Measurements from ENCODE around the gene ITGA5.

Gene ITGA5

DNA sequence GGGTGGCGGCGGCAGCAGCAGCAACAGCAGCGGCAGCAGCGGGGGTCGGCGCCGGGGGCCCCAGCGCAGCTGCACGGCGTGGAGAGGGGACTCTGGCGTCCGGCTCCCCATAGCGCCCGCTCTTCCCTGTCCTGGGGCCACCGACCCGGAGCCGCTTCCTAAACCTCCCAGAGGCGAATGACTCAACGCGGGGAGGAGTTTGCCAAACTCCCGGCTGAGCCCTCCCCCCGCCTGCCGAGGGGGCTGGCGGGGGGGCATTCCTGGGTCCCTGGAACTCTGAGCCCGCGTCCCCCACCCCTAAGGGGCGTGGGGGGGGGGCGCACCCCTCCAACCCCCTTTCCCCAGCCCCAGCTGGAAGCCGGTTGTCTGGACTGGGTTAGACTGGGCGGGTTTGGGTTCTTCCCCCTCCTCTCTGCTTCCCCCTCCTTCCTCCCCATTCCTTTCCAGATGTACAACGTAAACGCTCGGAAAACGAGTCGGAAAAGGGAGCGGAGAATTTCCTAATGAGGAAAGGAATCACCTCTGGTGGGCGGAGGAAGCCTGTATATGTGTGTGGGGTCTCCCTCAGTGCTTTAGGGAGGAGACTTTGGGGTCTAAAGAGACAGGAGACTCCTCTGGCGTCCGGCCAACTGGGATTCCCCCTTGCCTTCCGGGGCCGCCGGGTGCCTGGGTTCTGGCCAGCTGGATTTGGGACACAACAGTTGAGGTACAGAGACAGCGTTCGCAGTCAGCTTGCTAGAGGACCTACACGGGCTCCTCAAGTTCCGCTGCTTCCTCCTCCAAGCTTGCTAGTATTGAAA, at the start of gene ITGA5:
TSS of gene ITGA5 (minus strand) at position 179 of the 800 bp plus-strand sequence. CDS start at position 111, 68 bp downstream.
- no peak for DNase-seq (ENCODE audit: low spot score)

DNA sequence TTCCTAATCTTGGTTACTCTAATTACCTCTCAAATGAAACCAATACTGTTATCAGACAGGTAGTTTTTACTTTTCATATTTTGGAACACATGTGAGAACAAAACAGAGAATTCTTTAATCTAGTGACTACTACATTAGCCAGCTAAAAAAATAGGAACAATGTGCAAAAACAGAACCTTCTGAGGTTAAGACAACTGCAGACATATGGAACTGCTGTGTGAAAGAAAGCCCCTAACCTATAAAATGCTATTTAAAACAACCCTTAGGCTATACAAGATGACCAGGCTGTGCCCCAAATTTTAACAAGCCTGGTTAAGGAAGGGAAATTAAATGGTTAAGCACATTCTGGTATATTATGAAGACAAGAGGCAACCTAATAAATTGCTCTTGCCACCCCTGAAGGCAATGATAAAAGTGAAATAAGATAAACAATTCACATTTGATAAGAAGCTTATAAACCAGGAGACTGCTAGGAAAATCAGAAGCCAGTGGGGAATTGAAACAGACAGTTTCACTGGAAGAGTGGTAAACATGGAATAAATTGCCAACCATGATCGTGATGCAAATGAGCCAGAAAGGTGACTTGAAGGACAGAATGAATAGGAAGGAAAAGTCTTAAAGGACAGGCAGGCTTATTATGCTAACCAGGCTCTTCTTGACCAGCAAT, 46.9 kb upstream of the ITGA5 start:
- no peak for DNase-seq (ENCODE audit: low spot score)

DNA sequence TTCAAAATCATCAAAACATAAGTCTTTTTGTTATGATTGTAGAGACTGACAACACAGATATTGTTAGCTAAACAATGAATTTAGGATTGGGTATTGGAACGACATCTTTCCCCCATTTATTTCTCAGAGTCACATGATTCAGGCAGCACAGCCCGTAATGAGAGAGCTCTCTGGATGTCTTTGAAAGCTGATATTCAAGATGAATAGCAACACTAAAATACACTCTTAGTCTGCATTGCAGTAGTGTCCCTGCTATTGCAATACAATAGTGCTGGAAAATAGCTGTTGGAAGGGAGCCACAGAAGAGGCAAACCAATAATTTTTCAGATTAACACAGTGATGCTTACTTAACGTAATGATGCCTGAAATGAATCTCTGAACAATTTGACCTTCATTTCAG, 44.4 kb upstream of the ITGA5 start:
- DNase-seq (ENCODE audit: low spot score): no peak

DNA sequence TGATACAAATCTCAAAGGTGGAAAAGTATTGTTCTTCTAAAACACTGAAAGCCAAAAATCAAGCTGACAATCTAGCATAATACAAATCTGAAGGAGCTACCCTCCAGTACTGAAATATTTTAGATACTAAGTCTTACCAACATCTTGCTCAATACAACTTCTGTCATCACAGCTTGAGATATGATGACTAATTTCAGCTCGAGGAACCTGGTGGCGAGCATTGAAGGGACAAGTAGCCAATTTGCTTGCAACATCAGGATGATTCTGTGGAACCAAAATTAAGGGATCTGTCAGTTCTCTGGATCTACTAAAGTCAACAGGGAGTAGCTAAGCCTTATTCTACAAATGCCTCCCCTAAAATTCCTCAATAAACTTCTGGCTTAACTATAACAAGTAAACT, 44.0 kb upstream of the ITGA5 start:
- DNase-seq (ENCODE audit: low spot score): no peak

DNA sequence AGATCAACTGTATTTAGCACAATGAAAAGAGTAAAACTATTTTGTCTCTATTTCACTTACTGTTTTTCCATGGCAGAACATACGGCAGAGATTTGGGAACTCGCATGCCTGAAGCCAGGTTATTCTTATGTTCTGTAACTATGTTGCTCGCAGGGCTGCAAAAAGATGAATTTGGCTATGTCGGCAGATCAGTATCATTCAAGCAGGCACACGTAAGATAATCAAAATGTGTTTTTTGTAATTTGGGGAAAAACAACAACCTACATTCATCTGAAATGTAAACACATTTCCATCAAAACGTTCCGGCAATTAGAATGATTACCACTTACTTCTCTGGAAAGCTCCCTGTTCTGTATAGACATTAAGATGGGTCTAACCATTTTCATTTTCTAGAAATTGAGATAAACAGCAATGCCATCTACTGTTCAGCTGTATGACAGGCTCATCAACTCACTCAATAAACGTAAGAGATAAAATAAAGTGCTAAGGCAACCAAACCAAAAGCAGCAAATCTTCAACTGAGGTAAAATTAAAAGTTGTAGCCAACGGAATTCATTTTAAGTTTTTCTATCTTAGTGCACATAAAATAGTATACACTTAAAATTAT, 41.4 kb upstream of the ITGA5 start:
- no peak for DNase-seq (ENCODE audit: low spot score)

DNA sequence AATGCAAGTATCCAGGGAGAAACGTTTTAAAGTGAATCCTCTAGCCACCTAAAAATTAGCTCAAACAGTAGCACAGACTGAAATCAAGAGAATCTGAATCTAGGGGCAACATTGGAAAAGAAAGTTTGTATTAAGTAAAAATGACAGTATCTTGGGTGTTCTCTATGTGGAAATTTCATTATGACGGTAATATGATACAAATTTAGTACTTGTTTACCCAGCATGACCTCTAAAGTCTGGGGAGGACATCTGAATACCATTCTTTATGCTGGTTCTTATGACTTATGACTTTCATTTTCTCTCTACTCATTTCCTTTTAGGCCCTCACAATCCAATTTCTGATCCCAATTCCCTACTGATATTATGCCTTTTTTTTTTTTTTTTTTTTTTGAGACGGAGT, 40.3 kb upstream of the ITGA5 start:
- no peak for DNase-seq (ENCODE audit: low spot score)

DNA sequence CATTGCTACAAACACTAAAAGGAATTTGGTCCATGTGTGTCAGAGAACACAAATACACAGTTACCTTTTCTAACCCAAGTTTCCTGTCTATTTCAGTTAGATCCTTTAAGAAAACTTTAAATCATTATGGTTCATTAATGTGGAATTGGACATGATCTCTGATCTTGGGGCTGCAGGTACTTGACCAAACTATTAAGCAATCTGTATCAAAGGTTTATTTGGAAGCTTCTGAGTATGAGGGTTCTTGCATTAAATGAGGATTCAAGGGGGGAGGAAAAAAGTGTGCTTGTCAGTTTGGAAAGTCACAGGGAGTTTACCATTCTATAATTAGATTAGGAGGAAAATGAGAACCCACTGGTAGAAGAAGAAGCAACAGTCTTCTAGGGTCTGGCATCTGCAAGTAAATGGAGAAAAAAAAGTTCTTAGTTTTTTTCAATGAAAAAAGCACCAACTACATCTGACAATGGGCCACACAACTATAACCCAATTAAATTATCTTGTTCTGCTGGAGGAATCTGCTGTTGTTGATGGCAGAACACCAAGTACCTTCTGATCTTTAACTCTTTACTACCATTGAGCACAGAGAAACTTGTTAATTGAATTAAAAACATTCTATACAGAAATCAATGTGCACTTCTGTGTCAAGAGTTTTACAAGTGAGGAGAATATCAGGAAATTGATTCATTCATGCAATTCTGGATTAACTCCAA, 36.8 kb upstream of the ITGA5 start:
- DNase-seq (ENCODE audit: low spot score): no peak

DNA sequence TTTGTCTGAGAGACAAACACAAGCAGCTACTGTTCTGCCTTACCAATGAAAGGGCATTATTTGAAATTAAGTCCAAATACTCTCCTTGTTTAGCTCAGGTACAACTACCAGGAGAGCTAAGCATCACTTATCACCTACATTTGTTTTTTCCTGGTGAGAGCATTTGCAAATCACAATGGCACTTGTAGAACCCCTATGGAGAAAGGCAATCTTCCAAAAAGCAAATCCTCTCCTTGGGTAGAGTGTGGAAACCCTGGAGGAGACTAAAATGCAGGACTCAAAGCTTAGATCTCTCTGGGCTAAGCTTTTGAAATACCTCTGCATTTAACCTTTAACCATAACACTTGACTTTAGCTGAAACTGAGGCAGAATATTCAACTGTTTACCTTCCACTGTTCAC, 33.6 kb upstream of the ITGA5 start:
- no peak for DNase-seq (ENCODE audit: low spot score)

DNA sequence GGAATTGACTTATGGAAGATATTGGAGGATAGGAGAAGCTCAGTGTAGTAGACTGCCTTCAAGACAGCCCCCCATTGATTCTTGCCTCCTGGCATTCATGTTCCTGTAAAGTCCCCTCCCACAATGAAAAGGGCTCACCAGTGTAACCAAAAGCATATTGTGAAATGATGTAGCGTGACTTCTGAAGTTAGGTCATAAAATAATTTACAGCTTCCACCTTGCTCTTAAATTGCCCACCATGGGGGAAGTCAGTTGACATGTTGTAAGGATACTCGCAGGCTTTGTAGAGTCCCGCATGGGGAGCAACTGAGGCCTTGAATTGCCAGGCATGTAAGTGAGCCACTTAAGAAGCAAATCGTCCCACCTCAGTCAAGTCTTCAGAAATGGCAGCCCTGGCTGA, 29.3 kb upstream of the ITGA5 start:
- no peak for DNase-seq (ENCODE audit: low spot score)

DNA sequence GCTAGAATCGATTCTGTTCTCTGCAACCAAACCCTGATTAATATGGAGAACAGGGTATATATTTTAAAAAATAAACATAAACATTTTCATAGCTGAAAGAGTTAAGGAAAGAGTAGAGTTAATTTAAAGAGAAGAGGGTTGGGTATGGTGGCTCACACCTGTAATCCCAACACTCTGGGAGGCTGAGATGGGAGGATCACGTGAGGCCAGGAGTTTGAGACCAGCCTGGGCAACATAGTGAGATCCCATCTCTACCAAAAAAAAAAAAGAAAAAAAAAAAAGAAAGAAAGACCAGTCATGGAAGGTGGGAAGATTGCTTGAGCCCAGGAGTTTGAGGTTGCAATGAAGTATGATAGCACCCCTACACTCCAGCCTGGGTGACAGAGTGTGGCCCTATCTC, 28.9 kb upstream of the ITGA5 start:
- no peak for DNase-seq (ENCODE audit: low spot score)

DNA sequence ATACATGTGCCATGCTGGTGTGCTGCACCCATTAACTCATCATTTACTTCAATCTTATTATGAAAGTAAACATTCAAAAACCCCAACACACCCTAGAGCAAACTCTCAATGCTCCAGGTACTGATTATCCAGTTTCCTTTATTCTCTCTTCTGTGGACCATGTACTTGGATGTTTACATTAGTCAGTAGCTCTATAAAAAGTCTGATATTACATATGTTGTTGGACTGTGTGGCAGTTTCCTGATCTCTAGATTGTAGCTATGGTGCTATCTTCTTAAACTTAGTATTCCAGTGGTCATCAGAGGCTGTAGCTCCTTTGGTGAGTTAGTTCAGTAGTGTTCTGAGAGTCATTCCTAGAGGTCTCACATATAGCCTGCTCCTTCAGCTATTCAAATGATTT, 25.1 kb upstream of the ITGA5 start:
- DNase-seq (ENCODE audit: low spot score): no peak

DNA sequence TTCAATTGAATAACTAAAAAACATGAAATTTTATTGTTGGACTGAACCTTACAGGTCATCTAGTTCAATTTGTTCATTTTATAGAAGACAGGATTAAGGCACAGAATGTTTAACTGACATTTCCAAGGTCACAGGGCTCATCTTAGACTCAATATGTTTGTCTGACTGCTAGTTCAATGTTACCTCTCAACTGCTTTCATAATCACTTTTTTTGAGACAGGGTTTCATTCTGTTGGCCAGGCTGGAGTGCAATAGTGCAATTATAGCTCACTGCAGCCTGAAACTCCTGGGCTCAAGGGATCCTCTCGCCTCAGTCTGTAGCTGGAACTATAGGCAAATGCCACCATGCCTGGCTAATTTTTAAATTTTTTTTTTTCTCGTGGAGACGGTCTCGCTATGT, 24.4 kb upstream of the ITGA5 start:
- DNase-seq (ENCODE audit: low spot score): no peak

DNA sequence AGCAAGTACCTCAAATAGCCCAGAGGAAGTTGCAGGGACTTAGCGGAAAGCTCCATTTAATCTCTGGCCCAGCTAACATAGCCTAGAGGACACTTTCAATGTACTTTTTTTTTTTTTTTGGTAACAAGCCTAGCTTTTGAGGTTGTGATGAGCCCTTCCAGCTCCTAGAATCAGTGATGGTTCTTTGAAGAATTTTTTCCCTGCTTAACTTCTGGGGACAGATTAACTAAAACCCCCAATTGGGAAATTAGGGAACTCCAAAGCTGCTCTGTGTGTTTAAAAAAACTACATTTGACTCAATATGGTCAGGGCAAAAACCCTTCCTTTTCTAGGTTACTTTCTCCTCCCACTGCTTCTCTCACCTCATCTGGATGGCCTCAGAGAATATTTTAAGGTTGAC, 23.9 kb upstream of the ITGA5 start:
- no peak for DNase-seq (ENCODE audit: low spot score)

DNA sequence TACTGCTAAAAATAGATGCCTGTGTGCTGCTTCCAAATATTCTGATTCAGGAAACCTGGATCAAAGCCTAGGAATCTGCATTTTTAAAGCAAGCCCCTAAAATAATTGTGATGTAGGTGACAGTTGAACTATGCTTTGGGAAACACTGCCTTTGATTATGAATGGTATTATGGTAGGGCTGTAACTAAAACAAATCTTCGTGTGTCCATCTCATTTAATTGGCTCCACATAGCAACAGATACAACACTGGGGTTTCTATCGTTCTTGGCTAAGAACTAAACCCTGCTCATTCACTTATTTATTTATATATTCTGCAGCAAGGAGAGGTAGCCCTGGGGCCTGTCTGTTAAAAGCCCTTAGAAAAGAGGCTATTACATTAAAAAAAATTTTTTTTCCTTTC, 23.0 kb upstream of the ITGA5 start:
- DNase-seq (ENCODE audit: low spot score): no peak

DNA sequence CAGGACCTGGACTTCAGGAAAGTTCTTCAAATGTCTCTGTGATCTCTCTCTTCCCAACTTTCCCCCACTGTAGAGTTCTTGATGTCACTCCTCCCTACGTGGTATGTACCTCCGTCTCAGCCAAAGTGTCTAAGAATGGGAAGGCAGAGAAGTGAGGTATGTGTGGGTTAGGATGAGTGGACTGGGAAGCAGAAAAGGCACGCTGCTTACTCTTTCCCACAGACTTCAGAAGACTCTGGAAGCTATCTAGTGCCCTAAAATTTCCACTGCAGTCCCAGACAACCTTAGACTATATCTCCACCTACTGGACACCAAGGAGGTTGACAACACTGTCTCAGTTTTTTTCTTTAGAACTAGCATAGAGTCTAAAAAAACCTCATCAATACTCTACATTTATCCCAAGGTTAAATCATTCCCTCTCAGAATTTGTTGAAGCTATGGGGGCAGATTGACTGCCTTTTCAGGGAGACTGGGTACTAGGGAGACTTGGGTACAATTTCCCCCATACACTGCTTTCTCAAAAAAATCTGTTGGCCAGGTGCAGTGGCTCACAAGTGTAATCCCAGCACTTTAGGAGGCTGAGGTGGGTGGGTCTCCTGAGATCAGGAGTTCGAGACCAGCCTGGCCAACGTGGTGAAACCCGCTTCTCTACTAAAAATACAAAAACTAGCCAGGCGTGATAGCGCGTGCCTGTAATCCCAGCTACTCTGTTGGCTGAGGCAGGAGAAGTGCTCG, 20.6 kb upstream of the ITGA5 start:
- DNase-seq (ENCODE audit: low spot score): no peak

DNA sequence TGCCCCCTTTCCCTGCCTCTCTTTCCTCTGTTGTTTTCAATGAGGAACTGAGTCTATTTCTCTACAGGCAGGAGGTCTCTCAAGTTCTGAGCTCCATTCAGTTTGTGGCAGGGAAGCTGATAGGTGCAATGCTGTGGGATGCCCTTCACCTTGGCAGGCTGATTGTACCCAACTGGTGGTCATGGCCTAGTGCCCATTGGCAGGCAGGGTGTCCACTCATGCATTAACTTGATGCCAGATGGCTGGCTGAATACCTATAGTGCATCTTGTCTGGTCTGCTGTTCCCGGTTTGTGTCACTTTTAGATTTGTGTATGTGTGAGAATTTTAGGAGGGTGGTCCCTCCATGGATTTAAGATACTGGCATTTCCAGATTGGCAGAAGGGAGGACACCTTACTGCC, 20.0 kb upstream of the ITGA5 start:
- DNase-seq (ENCODE audit: low spot score): no peak

DNA sequence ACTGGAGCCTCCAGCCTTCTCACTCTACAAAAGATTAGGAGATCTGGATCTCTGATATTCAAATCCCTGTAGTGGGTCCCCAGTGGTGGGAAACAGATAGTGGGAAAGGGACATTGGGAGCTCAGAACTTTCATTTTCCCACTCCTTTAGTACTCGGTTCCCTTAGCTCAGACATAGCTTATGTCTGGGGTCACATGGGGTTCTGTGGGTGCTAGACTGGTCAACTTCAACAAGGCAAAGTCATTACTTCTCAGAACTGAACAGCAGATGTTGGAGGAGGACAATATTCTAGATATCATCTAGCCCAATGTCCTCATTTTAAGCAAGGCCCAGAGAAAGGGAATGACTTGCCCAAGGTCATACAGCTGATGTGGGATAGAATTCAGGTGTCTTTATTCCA, 19.5 kb upstream of the ITGA5 start:
- no peak for DNase-seq (ENCODE audit: low spot score)

DNA sequence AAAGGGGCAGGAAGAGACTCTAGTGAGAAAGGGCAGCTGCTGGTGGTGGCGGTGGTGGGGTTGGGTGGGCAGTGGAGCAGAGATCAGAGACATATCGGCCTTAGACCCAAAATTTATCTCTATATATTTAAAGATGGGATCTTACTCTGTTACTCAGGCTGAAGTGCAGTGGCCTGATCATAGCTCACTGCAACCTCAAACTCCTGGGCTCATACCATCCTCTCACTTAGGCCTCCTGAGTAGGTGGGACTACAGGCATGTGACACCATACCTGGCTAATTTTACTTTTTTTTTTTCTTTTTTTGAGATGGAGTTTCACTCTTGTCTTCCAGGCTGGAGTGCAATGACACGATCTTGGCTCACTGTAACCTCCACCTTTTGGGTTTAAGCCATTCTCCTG, 18.6 kb upstream of the ITGA5 start:
- DNase-seq (ENCODE audit: low spot score): no peak

DNA sequence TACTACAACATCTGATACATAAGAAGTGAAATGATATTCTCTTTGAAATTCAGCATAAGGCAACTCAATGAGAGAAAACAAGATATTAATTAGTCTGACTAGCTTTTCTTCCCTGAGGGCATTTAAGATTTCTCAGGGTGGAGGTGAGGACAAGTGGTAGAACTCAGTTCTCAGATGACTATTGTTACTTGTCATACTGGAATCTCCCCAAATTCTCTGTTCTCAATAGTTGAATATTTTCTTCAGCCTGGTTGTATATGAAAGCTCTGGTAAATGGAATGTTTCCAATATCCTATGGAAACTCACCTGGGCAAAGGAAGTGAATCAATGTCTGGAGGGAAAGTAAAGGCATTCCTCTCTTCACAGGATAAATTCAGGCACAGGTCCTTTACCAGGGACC, 18.2 kb upstream of the ITGA5 start:
- no peak for DNase-seq (ENCODE audit: low spot score)

DNA sequence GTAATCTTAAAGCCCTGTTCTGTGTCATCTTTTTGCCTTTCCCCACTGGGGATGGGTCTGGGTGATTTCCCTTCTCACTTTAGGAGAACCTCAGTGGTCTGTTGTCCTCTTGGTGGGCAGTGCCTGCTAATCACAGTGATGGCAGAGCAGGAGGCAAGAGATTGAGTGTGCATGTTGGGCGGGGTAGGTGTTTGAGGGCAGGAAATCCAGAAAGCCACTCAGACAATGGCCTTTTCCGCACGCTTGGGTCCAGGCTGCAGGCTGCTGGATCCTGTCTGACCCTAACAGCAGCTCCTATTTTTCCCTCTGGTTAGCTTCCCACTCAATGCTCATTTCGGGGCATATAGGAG, 13.7 kb upstream of the ITGA5 start:
- DNase-seq (ENCODE audit: low spot score): no peak

DNA sequence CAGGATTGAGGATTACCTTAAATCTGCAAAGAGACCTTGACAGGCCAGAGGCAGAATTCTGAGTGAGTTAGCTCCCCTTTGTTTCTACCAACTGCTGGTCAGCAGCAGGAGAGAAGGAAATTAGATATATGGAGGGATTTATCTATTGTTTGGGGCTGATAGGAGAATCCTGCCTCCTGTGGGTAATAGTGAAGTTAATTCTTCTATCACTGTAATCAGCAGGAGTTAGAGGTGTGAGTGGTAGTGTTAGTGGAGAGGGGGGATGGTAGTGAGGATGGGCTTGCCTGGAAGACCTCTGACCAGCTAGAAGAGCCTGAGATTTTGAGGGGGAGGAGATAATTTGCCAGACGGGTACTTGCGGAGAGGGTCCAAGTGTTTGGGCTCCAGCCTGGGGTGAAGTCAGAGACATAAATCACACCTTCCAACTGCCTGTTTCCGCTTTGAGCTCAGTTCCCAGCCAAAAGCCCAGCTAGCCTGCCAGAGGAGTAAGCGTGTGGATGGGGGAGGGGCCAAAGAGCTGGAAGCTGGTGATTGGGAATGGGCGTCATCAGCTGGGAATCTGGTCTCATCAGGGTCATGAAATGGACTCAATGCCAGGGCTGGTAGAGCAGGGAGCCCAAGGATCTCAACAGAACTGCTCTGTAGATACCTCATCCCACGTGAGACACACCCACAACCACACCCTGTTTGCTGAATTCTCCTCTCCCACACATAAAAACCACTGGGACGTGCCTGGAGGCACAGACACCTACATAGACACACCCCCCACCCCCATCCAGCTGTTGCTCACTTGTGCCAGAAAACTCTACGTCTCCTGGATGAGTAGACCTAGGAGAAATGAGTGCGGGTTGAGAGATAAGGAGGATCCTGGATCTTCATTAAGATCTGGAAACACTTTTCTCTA, 13.1 kb upstream of the ITGA5 start:
- DNase-seq (ENCODE audit: low spot score): no peak

Data from hematopoietic multipotent progenitor cell treated with erythropoietin and hydrocortisone succinate and interleukin-3 and kit ligand, for 17 days (in vitro differentiated cells).